Neural cell (in vitro differentiated cells): Measurements from ENCODE around the gene GPER1. TPM values are rescaled to one million over a fixed set of nuclear protein-coding genes. Genes with fewer than 3 reads are reported as not detected.

Experiments
- H2AFZ ChIP-seq: fragments of 200-600, 300-800 bp; sonication (generic), shearing (Covaris generic); 2 replicates; pipeline ENCODE4 v1.6.0; 2014; ENCODE audit warnings: low read depth, mild to moderate bottlenecking, antibody characterized with exemption, low read length, moderate library complexity
- H3F3A ChIP-seq: fragments of 200-600 bp; shearing (Covaris generic); 2 replicates; pipeline ENCODE4 v1.6.1; 2016; ENCODE audit warnings: mild to moderate bottlenecking, moderate library complexity, mixed read lengths, antibody characterized with exemption, low read length; ENCODE audit not compliant: insufficient read depth, poor library complexity, severe bottlenecking
- H3K27ac ChIP-seq: fragments of 200-600, 300-800 bp; sonication (generic), shearing (Covaris generic); 2 replicates; pipeline ENCODE4 v1.5.1; 2014; ENCODE audit warnings: mild to moderate bottlenecking, low read length, moderate library complexity
- H3K27me3 ChIP-seq: fragments of 300-800, 200-600 bp; sonication (generic), shearing (Covaris generic); 2 replicates; pipeline ENCODE4 v1.6.0; 2014; ENCODE audit warnings: mild to moderate bottlenecking, low read depth, low read length, moderate library complexity; ENCODE audit not compliant: insufficient read depth
- H3K36me3 ChIP-seq: fragments of 300-800, 200-600 bp; sonication (generic), shearing (Covaris generic); 2 replicates; pipeline ENCODE4 v1.5.1; 2014; ENCODE audit warnings: mild to moderate bottlenecking, antibody characterized with exemption, low read length, moderate library complexity; ENCODE audit not compliant: insufficient read depth
- H3K4me2 ChIP-seq: fragments of 300-800, 200-600 bp; sonication (generic), shearing (Covaris generic); 2 replicates; pipeline ENCODE4 v1.6.0; 2014; ENCODE audit warnings: mild to moderate bottlenecking, low read length
- H3K4me3 ChIP-seq: fragments of 300-800, 200-600 bp; sonication (generic), shearing (Covaris generic); 2 replicates; pipeline ENCODE4 v1.5.1; 2014; ENCODE audit warnings: mild to moderate bottlenecking, low read length, moderate library complexity
- H3K79me2 ChIP-seq: fragments of 200-600 bp; shearing (Covaris generic); replicated peaks from 2 replicates; pipeline ENCODE4 v1.6.0; 2014; ENCODE audit warnings: mild to moderate bottlenecking, low read length, moderate library complexity; ENCODE audit not compliant: insufficient read depth
- H3K9ac ChIP-seq: fragments of 300-800, 200-600 bp; sonication (generic), shearing (Covaris generic); 2 replicates; pipeline ENCODE4 v1.6.1; 2016; ENCODE audit warnings: mild to moderate bottlenecking, low read length, mixed read lengths
- H3K9me2 ChIP-seq: fragments of 200-600 bp; shearing (Covaris generic); 2 replicates; pipeline ENCODE4 v1.6.1; 2016; ENCODE audit warnings: mild to moderate bottlenecking, low read length, mixed read lengths; ENCODE audit not compliant: insufficient read depth
- H3K9me3 ChIP-seq: fragments of 200-600, 300-800 bp; sonication (generic), shearing (Covaris generic); 2 replicates; pipeline ENCODE4 v1.6.1; 2016; ENCODE audit warnings: mild to moderate bottlenecking, mixed run types, low read length, moderate library complexity, mixed read lengths
- H4K20me1 ChIP-seq: fragments of 200-600 bp; shearing (Covaris generic); 2 replicates; pipeline ENCODE4 v1.6.1; 2016; ENCODE audit warnings: mild to moderate bottlenecking, mixed run types; ENCODE audit not compliant: insufficient read depth
- EP300 ChIP-seq: fragments of 450-650 bp; conservative IDR thresholded peaks from 2 replicates; pipeline ENCODE4 v1.6.1; 2014; ENCODE audit warnings: antibody characterized with exemption, mild to moderate bottlenecking, moderate library complexity; ENCODE audit not compliant: poor library complexity, severe bottlenecking
- EZH2 ChIP-seq: fragments of 200-600, 300-800 bp; shearing (Covaris generic), sonication (generic); IDR thresholded peaks from 2 replicates; pipeline ENCODE4 v1.6.1; 2014; ENCODE audit warnings: antibody characterized with exemption, low read length, borderline replicate concordance, mild to moderate bottlenecking; ENCODE audit not compliant: insufficient read depth, poor library complexity, severe bottlenecking
- RAD21 ChIP-seq: fragments of 450-650 bp; conservative IDR thresholded peaks from 2 replicates; pipeline ENCODE4 v1.6.1; 2014; ENCODE audit warnings: antibody characterized with exemption, mild to moderate bottlenecking, moderate library complexity
- TAF1 ChIP-seq: IDR thresholded peaks from 2 replicates; pipeline ENCODE4 v1.6.1; 2012; ENCODE audit warnings: low read depth
- polyA plus RNA-seq: library from polyadenylated mRNA; depleted of rRNA; stranded (reverse); fragments of >200 nt; gene quantifications from 2 replicates; pipeline ENCODE4 v1.2.3, GENCODE V29; 2014
- TF ChIP-seq, protein P1 (sequence below): fragments of 450-650 bp; IDR thresholded peaks from 2 replicates; pipeline ENCODE4 v1.5.1; 2014; ENCODE audit warnings: antibody characterized with exemption, mild to moderate bottlenecking, moderate library complexity; ENCODE audit not compliant: poor library complexity, severe bottlenecking
- TF ChIP-seq, protein P2 (sequence below): IDR thresholded peaks from 2 replicates; pipeline ENCODE4 v1.6.1; 2012; ENCODE audit warnings: borderline replicate concordance

Gene GPER1
- polyA plus RNA-seq, 1 donor from 2014 or later, result not detected

DNA sequence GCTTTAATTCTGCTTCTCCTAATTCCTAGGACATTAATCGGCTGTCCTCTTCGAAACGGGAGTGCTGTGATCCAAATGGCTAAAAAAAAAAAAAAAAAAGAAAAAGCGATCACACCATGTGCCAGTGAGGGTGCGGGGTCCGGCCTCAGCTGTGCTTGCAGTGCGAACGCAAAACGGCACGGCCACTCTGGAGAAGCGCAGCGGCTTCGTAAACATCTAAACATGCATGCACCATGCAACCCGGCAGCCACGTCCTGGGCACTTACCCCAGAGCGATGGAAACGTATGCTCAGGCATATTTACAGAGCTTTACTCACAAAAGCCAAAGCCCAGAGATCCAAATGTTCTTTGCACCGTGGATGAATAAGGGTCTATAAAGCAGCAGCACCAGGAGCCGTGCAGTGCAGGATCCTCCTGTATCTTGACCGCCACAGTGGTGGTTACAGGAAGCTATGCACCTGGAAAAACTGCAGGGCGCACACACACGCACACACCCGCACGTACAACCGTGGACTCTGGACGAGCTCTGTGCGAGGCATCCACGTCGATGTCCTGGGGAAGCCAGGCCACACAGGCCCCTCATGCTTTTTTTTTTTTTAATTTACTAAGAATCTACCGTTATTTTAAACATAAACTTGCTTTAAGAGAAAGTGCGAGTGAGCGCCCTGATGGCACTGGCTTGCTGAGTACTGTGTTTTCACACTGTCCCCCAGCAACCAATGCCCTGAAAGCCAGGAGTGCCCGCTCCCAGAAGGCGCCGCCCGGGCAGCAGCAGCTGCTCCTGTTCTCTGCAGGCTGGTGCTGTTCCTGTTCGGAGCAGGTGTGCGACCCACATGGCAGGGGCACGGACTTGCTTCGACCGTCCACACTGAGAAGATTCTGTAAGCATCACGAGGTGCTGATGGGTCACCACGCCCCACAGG, 25.0 kb downstream of the GPER1 start:
- Histone ChIP-seq H4K20me1 (no peaks in the 10 kb centered on the region), H3K4me3 (no peak overlapping the region), H3K4me2 (no peak overlapping the region), H3F3A (no peaks in the 10 kb centered on the region), H3K9ac (no peak overlapping the region), H3K27ac (no peak overlapping the region), H3K9me3 (no peaks in the 10 kb centered on the region), H3K27me3 (no peaks in the 10 kb centered on the region), H3K79me2 (no peaks in the 10 kb centered on the region), H2AFZ (no peak overlapping the region), H3K36me3 (no peaks in the 10 kb centered on the region), H3K9me2 (no peaks in the 10 kb centered on the region)
- TF ChIP-seq TAF1, result no peak
- TF ChIP-seq, protein P1, sequence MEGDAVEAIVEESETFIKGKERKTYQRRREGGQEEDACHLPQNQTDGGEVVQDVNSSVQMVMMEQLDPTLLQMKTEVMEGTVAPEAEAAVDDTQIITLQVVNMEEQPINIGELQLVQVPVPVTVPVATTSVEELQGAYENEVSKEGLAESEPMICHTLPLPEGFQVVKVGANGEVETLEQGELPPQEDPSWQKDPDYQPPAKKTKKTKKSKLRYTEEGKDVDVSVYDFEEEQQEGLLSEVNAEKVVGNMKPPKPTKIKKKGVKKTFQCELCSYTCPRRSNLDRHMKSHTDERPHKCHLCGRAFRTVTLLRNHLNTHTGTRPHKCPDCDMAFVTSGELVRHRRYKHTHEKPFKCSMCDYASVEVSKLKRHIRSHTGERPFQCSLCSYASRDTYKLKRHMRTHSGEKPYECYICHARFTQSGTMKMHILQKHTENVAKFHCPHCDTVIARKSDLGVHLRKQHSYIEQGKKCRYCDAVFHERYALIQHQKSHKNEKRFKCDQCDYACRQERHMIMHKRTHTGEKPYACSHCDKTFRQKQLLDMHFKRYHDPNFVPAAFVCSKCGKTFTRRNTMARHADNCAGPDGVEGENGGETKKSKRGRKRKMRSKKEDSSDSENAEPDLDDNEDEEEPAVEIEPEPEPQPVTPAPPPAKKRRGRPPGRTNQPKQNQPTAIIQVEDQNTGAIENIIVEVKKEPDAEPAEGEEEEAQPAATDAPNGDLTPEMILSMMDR, result no peak

DNA sequence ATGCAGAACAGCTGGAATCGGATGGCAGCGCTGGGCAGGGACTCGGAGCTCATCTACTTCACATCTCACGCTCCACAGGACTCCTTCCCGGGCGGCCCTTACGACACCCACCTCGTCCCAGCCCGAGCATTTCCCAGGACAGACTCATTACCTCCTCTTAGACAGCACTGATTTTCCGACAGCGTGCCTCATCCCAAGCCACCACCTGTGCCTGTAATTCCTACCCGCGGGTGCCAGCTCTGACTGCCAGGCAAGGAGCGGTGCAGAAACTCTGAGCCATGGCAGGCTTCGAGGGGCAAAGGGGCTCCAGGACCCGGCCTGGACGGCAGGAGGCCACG, 25.6 kb downstream of the GPER1 start:
- Histone ChIP-seq H3K9me3 (no peaks in the 10 kb centered on the region), H3K9me2 (no peaks in the 10 kb centered on the region), H3K36me3 (no peaks in the 10 kb centered on the region), H3K4me2 (no peak overlapping the region), H3K79me2 (no peaks in the 10 kb centered on the region), H3K4me3 (no peak overlapping the region), H2AFZ (no peak overlapping the region), H4K20me1 (no peaks in the 10 kb centered on the region), H3K27ac (no peak overlapping the region), H3K9ac (no peak overlapping the region), H3F3A (no peaks in the 10 kb centered on the region), H3K27me3 (no peaks in the 10 kb centered on the region)
- TF ChIP-seq EP300 (no peak), EZH2 (no peak), RAD21 (no peak), TAF1 (no peak)
- TF ChIP-seq, protein P1, result no peak
- TF ChIP-seq, protein P2, sequence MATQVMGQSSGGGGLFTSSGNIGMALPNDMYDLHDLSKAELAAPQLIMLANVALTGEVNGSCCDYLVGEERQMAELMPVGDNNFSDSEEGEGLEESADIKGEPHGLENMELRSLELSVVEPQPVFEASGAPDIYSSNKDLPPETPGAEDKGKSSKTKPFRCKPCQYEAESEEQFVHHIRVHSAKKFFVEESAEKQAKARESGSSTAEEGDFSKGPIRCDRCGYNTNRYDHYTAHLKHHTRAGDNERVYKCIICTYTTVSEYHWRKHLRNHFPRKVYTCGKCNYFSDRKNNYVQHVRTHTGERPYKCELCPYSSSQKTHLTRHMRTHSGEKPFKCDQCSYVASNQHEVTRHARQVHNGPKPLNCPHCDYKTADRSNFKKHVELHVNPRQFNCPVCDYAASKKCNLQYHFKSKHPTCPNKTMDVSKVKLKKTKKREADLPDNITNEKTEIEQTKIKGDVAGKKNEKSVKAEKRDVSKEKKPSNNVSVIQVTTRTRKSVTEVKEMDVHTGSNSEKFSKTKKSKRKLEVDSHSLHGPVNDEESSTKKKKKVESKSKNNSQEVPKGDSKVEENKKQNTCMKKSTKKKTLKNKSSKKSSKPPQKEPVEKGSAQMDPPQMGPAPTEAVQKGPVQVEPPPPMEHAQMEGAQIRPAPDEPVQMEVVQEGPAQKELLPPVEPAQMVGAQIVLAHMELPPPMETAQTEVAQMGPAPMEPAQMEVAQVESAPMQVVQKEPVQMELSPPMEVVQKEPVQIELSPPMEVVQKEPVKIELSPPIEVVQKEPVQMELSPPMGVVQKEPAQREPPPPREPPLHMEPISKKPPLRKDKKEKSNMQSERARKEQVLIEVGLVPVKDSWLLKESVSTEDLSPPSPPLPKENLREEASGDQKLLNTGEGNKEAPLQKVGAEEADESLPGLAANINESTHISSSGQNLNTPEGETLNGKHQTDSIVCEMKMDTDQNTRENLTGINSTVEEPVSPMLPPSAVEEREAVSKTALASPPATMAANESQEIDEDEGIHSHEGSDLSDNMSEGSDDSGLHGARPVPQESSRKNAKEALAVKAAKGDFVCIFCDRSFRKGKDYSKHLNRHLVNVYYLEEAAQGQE, result no peak
